ENCODE data around the gene WDFY2.
A peak's percentile ranks its signal among the peaks of the same experiment; 100 is the strongest.

WDFY2 gene

GRCh38 chr13:51781246-51782022 is 197.2 kb downstream of the WDFY2 start:
- Histone ChIP-seq H3K4me1 (ENCODE audit: control insufficient read depth in 5 of 5, insufficient read depth in 5 of 5, low read length in 5 of 5) (peaks cover 12 to 29% (median 25%) of the 10 kb centered on the region in 5 donors), H3K27me3 (ENCODE audit: control insufficient read depth in 5 of 5, insufficient read depth in 4 of 5, low read length in 5 of 5) (no peaks in the 10 kb centered on the region), H3K36me3 (ENCODE audit: control insufficient read depth in 5 of 5, insufficient read depth in 5 of 5, low read length in 5 of 5) (peaks cover 0 to 9% (median 0%) of the 10 kb centered on the region in 5 donors), H3K9ac (ENCODE audit: low read length in 5 of 5) (no peak overlapping the region), H3K9me3 (ENCODE audit: control insufficient read depth in 5 of 5, low read length in 5 of 5) (no peaks in the 10 kb centered on the region), H3K4me3 (ENCODE audit: low read depth in 1 of 5, low read length in 5 of 5) (no peak overlapping the region), H3K27ac (ENCODE audit: low read depth, low read length) (no peak overlapping the region)

- Histone ChIP-seq H3K4me3 (ENCODE audit: low read depth in 1 of 5, low read length in 5 of 5) (no peak overlapping the region), H3K36me3 (ENCODE audit: control insufficient read depth in 5 of 5, insufficient read depth in 5 of 5, low read length in 5 of 5) (peaks cover 0 to 9% (median 0%) of the 10 kb centered on the region in 5 donors), H3K9me3 (ENCODE audit: control insufficient read depth in 5 of 5, low read length in 5 of 5) (no peaks in the 10 kb centered on the region), H3K27ac (ENCODE audit: low read depth, low read length) (no peak overlapping the region), H3K4me1 (ENCODE audit: control insufficient read depth in 5 of 5, insufficient read depth in 5 of 5, low read length in 5 of 5) (peaks cover 18 to 36% (median 29%) of the 10 kb centered on the region in 5 donors), H3K9ac (ENCODE audit: low read length in 5 of 5) (no peak overlapping the region), H3K27me3 (ENCODE audit: control insufficient read depth in 5 of 5, insufficient read depth in 4 of 5, low read length in 5 of 5) (no peaks in the 10 kb centered on the region)
These were observed 197.9 kb downstream of the WDFY2 start for GRCh38 chr13:51782026-51782710.

- Histone ChIP-seq H3K4me3 (ENCODE audit: low read depth in 1 of 5, low read length in 5 of 5) (no peak overlapping the region), H3K9ac (ENCODE audit: low read length in 5 of 5) (no peak overlapping the region), H3K27ac (ENCODE audit: low read depth, low read length) (no peak overlapping the region), H3K4me1 (ENCODE audit: control insufficient read depth in 5 of 5, insufficient read depth in 5 of 5, low read length in 5 of 5) (peaks cover 19 to 33% (median 30%) of the 10 kb centered on the region in 5 donors), H3K27me3 (ENCODE audit: control insufficient read depth in 5 of 5, insufficient read depth in 4 of 5, low read length in 5 of 5) (no peaks in the 10 kb centered on the region), H3K9me3 (ENCODE audit: control insufficient read depth in 5 of 5, low read length in 5 of 5) (no peaks in the 10 kb centered on the region), H3K36me3 (ENCODE audit: control insufficient read depth in 5 of 5, insufficient read depth in 5 of 5, low read length in 5 of 5) (peaks cover 0 to 7% (median 0%) of the 10 kb centered on the region in 5 donors)
These were observed 199.3 kb downstream of the WDFY2 start for GRCh38 chr13:51783428-51784094.

- Histone ChIP-seq H3K9me3 (ENCODE audit: control insufficient read depth in 5 of 5, low read length in 5 of 5) (no peaks in the 10 kb centered on the region), H3K9ac (ENCODE audit: low read length in 5 of 5) (no peak overlapping the region), H3K4me1 (ENCODE audit: control insufficient read depth in 5 of 5, insufficient read depth in 5 of 5, low read length in 5 of 5) (peaks cover 19 to 33% (median 30%) of the 10 kb centered on the region in 5 donors), H3K27ac (ENCODE audit: low read depth, low read length) (peak overlapping the region; percentile 30), H3K4me3 (ENCODE audit: low read depth in 1 of 5, low read length in 5 of 5) (no peak overlapping the region), H3K36me3 (ENCODE audit: control insufficient read depth in 5 of 5, insufficient read depth in 5 of 5, low read length in 5 of 5) (peaks cover 0 to 12% (median 0%) of the 10 kb centered on the region in 5 donors), H3K27me3 (ENCODE audit: control insufficient read depth in 5 of 5, insufficient read depth in 4 of 5, low read length in 5 of 5) (no peaks in the 10 kb centered on the region)
These were observed 199.8 kb downstream of the WDFY2 start for GRCh38 chr13:51784097-51784496.

GRCh38 chr13:51785712-51786424 is 201.6 kb downstream of the WDFY2 start:
- Histone ChIP-seq H3K27ac (ENCODE audit: low read depth, low read length) (peak overlapping the region; percentile 87), H3K4me3 (ENCODE audit: low read depth in 1 of 5, low read length in 5 of 5) (peak overlapping the region in 4 of 5 donors; percentile 7 to 36 (median 26)), H3K9ac (ENCODE audit: low read length in 5 of 5) (peak overlapping the region in 1 of 5 donors; percentile 41), H3K36me3 (ENCODE audit: control insufficient read depth in 5 of 5, insufficient read depth in 5 of 5, low read length in 5 of 5) (peaks cover 0 to 14% (median 3%) of the 10 kb centered on the region in 5 donors), H3K27me3 (ENCODE audit: control insufficient read depth in 5 of 5, insufficient read depth in 4 of 5, low read length in 5 of 5) (no peaks in the 10 kb centered on the region), H3K9me3 (ENCODE audit: control insufficient read depth in 5 of 5, low read length in 5 of 5) (no peaks in the 10 kb centered on the region), H3K4me1 (ENCODE audit: control insufficient read depth in 5 of 5, insufficient read depth in 5 of 5, low read length in 5 of 5) (peaks cover 19 to 33% (median 30%) of the 10 kb centered on the region in 5 donors)

GRCh38 chr13:51786425-51787265 is 202.4 kb downstream of the WDFY2 start:
- peaks cover 19 to 29% (median 26%) of the 10 kb centered on the region in 5 donors for H3K4me1 ChIP-seq (ENCODE audit: control insufficient read depth in 5 of 5, insufficient read depth in 5 of 5, low read length in 5 of 5)
- H3K9ac ChIP-seq (ENCODE audit: low read length in 5 of 5) = peak overlapping the region in 1 of 5 donors; percentile 41
- H3K9me3 ChIP-seq (ENCODE audit: control insufficient read depth in 5 of 5, low read length in 5 of 5) = no peaks in the 10 kb centered on the region
- H3K27me3 ChIP-seq (ENCODE audit: control insufficient read depth in 5 of 5, insufficient read depth in 4 of 5, low read length in 5 of 5) = no peaks in the 10 kb centered on the region
- H3K27ac ChIP-seq (ENCODE audit: low read depth, low read length) = peak overlapping the region; percentile 87
- peaks cover 0 to 10% (median 4%) of the 10 kb centered on the region in 5 donors for H3K36me3 ChIP-seq (ENCODE audit: control insufficient read depth in 5 of 5, insufficient read depth in 5 of 5, low read length in 5 of 5)
- peak overlapping the region in 4 of 5 donors; percentile 7 to 36 (median 26) for H3K4me3 ChIP-seq (ENCODE audit: low read depth in 1 of 5, low read length in 5 of 5)

GRCh38 chr13:51793570-51794271 is 209.5 kb downstream of the WDFY2 start:
- Histone ChIP-seq H3K27ac (ENCODE audit: low read depth, low read length) (no peak overlapping the region), H3K9me3 (ENCODE audit: control insufficient read depth in 5 of 5, low read length in 5 of 5) (no peaks in the 10 kb centered on the region), H3K9ac (ENCODE audit: low read length in 5 of 5) (no peak overlapping the region), H3K4me3 (ENCODE audit: low read depth in 1 of 5, low read length in 5 of 5) (no peak overlapping the region), H3K36me3 (ENCODE audit: control insufficient read depth in 5 of 5, insufficient read depth in 5 of 5, low read length in 5 of 5) (peaks cover 0 to 46% (median 30%) of the 10 kb centered on the region in 5 donors), H3K4me1 (ENCODE audit: control insufficient read depth in 5 of 5, insufficient read depth in 5 of 5, low read length in 5 of 5) (peaks cover 0 to 9% (median 3%) of the 10 kb centered on the region in 5 donors), H3K27me3 (ENCODE audit: control insufficient read depth in 5 of 5, insufficient read depth in 4 of 5, low read length in 5 of 5) (no peaks in the 10 kb centered on the region)

- Histone ChIP-seq H3K27ac (ENCODE audit: low read depth, low read length) (no peak overlapping the region), H3K4me3 (ENCODE audit: low read depth in 1 of 5, low read length in 5 of 5) (no peak overlapping the region), H3K36me3 (ENCODE audit: control insufficient read depth in 5 of 5, insufficient read depth in 5 of 5, low read length in 5 of 5) (peaks cover 0 to 41% (median 29%) of the 10 kb centered on the region in 5 donors), H3K9me3 (ENCODE audit: control insufficient read depth in 5 of 5, low read length in 5 of 5) (no peaks in the 10 kb centered on the region), H3K9ac (ENCODE audit: low read length in 5 of 5) (no peak overlapping the region), H3K27me3 (ENCODE audit: control insufficient read depth in 5 of 5, insufficient read depth in 4 of 5, low read length in 5 of 5) (no peaks in the 10 kb centered on the region), H3K4me1 (ENCODE audit: control insufficient read depth in 5 of 5, insufficient read depth in 5 of 5, low read length in 5 of 5) (peaks cover 0 to 10% (median 6%) of the 10 kb centered on the region in 5 donors)
These were observed 210.7 kb downstream of the WDFY2 start for GRCh38 chr13:51794964-51795363.
